ENCODE results near the gene PPFIA1.

Gene PPFIA1

DNA sequence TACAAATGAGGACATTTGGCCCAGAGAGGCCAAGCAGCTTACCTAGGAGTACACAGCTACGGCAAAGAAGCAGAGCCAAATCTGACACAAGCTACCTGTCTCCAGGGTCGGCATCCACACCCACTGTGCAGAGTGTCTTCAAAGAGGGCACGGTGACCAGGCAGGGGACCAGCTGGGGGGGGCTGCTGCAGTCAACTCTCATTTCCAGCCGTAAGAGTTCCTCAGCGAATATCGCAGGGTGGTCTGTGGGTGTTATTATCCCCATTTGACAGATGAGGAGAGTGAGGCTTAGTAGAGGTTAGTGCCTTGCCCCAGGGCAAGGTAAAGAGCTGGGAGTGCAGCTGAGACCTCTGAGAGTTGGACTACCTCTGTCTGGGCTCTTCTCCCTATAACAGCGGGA, 7.1 kb upstream of the PPFIA1 start:
- in situ Hi-C loops (cut with MboI; ENCODE audit: low sequenced_read_pairs, unreplicated experiment): no loop called here
- no peak for DNase-seq (ENCODE audit: low spot score)
- TF ChIP-seq, protein P1, sequence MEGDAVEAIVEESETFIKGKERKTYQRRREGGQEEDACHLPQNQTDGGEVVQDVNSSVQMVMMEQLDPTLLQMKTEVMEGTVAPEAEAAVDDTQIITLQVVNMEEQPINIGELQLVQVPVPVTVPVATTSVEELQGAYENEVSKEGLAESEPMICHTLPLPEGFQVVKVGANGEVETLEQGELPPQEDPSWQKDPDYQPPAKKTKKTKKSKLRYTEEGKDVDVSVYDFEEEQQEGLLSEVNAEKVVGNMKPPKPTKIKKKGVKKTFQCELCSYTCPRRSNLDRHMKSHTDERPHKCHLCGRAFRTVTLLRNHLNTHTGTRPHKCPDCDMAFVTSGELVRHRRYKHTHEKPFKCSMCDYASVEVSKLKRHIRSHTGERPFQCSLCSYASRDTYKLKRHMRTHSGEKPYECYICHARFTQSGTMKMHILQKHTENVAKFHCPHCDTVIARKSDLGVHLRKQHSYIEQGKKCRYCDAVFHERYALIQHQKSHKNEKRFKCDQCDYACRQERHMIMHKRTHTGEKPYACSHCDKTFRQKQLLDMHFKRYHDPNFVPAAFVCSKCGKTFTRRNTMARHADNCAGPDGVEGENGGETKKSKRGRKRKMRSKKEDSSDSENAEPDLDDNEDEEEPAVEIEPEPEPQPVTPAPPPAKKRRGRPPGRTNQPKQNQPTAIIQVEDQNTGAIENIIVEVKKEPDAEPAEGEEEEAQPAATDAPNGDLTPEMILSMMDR (IDR thresholded peaks at IDR 0.05; ENCODE audit: borderline replicate concordance, control extremely low read depth, extremely low read depth, insufficient read depth, missing control alignments): no peak

DNA sequence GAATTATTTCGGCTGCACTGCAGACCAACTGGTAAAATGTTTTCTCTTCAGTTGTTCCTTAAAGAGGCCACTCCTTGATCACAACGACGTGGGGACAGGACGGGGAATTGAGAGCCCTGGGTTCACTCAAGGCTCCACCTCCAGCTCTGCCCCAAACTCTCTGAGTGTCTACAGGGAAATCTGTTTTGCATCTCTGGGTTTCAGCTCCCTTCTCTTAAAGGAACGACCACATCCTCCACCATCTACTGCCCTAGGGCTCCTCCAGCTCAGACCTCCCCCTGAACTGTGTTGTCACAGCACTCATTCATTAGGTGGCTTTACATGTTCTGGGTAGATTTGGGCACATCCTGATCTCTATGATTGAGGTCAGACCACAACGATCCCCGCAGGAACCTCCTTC, 5.1 kb upstream of the PPFIA1 start:
- TF ChIP-seq, protein P1 (IDR thresholded peaks at IDR 0.05; ENCODE audit: borderline replicate concordance, control extremely low read depth, extremely low read depth, insufficient read depth, missing control alignments): no peak
- DNase-seq (ENCODE audit: low spot score): peak; percentile 54
- in situ Hi-C loops (cut with MboI; ENCODE audit: low sequenced_read_pairs, unreplicated experiment): no loop called here

DNA sequence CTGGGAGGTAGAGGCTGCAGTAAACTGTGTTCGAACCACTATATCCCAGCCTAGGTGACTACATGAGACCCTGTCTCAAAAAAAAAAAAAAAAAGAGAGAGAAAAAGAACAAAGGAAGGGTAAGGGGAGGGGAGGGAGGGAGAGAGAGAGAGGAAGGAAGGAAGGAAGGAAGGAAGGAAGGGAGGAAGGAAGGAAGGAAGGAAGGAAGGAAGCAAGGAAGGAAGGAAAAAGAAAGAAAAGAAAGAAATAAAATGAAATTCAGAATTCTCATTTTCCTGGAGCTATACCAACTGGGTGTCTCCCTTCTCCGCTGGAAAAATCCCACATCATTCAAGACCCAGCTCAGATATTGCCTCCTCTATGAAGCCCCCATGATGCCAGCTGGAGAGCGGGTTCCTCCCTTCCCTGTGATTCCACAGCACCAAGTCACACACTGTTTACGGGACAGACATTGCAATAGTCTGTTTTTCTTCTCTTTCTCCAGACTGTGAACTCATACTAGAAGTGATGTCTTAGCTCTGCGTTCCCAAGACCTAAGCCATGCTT, 3.0 kb upstream of the PPFIA1 start:
- TF ChIP-seq, protein P1 (IDR thresholded peaks at IDR 0.05; ENCODE audit: borderline replicate concordance, control extremely low read depth, extremely low read depth, insufficient read depth, missing control alignments): no peak
- no peak for DNase-seq (ENCODE audit: low spot score)
- in situ Hi-C loops (cut with MboI; ENCODE audit: low sequenced_read_pairs, unreplicated experiment): no loop called here

DNA sequence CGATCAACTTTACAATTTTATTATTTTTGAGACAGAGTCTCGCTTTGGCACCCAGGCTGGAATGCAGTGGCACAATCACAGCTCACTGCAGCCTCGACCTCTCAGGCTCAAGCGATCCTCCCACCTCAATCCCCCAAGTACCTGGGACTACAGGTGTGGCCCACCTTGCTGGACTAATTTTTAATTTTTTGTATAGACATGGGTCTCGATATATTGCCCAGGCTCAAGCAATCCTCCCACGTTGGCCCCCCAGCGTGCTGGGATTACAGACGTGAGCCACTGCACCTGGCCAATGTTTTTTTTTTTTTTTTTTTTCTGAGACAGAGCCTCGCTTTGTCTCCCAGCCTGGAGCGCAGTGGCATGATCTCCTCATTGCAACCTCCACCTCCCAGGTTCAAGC, 2.0 kb upstream of the PPFIA1 start:
- TF ChIP-seq, protein P1 (IDR thresholded peaks at IDR 0.05; ENCODE audit: borderline replicate concordance, control extremely low read depth, extremely low read depth, insufficient read depth, missing control alignments): no peak
- DNase-seq (ENCODE audit: low spot score): no peak
- in situ Hi-C loops (cut with MboI; ENCODE audit: low sequenced_read_pairs, unreplicated experiment): no loop called here

DNA sequence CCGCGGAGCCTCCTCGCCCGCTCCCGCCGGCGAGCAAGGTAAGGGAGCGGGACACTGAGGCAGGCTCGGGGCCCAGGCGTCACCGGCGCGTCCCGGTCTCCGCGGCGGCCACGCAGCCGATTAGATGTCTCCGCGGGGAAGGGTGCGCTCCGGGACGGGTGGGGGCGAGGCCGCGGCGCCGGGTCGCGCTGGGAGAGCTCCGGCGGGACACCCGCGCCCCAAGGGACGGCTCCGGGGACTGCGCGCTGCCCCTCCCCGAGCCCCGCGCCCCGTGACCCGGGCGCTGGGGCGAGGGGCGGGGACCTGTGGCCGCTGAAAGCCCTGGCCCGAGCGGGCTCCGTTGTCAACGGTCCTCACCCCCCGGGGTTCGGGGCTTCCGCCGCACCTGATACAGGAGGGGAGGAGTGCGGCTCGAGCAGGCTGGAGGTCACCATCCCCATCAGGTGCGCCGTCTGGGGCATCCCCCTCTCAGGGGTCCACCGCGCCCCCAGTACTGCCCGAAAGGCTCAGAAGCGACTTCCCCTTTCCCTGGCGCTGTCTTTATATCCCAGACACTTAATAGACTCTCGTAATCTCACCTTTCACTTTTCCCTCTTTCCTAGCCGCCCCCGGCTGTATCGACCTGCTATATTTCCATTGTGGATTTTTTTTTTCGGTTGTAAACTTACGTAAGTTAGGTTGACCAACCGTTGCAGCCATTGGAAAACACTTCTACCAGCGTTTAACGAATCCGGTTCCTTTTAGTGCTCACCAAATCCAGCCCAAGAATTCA, 573 bp downstream of the PPFIA1 start:
- in situ Hi-C loops (cut with MboI; ENCODE audit: low sequenced_read_pairs, unreplicated experiment): no loop called here
- DNase-seq (ENCODE audit: low spot score): peak; percentile 75
- TF ChIP-seq, protein P1 (IDR thresholded peaks at IDR 0.05; ENCODE audit: borderline replicate concordance, control extremely low read depth, extremely low read depth, insufficient read depth, missing control alignments): no peak

DNA sequence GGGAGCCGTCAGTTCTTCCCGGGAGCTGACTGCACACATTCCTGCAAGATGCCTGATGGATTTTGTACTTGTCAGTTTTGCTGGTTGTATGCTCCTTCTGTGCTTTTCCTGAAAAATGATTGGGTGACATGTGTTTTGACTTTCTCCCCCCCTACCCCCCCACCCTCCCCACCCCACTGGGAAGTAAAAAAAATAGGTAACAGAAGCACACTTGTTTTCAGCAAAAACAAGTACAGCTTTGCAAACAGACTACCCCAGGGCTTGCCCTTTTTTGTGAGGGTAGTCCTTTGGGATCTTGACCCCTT, 1.1 kb downstream of the PPFIA1 start:
- in situ Hi-C loops (cut with MboI; ENCODE audit: low sequenced_read_pairs, unreplicated experiment): no loop called here
- TF ChIP-seq, protein P1 (IDR thresholded peaks at IDR 0.05; ENCODE audit: borderline replicate concordance, control extremely low read depth, extremely low read depth, insufficient read depth, missing control alignments): no peak
- DNase-seq (ENCODE audit: low spot score): no peak
